Endothelial cell of umbilical vein (primary cell): ENCODE measurements around the gene CLEC18A.

ENCODE experiments used
- CTCF ChIP-seq, 2 donors: IDR thresholded peaks; 1 replicate in 1 of 2; 2 replicates in 1 of 2; pipeline ENCODE4 v1.5.1; 2011; ENCODE audit warnings: low read length in 2 of 2, mild to moderate bottlenecking in 2 of 2, moderate library complexity in 2 of 2, control low read depth in 1 of 2, inconsistent platforms in 1 of 2, low read depth in 1 of 2; ENCODE audit not compliant: insufficient read depth in 1 of 2; ENCODE audit errors: extremely low read depth in 1 of 2
- EZH2 ChIP-seq: IDR thresholded peaks from 2 replicates; pipeline ENCODE4 v1.6.1; 2012; ENCODE audit warnings: borderline replicate concordance, low read depth, mild to moderate bottlenecking, moderate library complexity, low read length, inconsistent platforms; ENCODE audit not compliant: severe bottlenecking
- FOS ChIP-seq: IDR thresholded peaks from 2 replicates; pipeline ENCODE4 v1.6.1; 2011; ENCODE audit warnings: mild to moderate bottlenecking, low read length, moderate library complexity, borderline replicate concordance; ENCODE audit not compliant: insufficient read depth
- GATA2 ChIP-seq: IDR thresholded peaks from 2 replicates; pipeline ENCODE4 v1.7.0; 2011; ENCODE audit warnings: low read depth, mild to moderate bottlenecking, moderate library complexity, mixed read lengths, low read length; ENCODE audit not compliant: insufficient read length, insufficient read depth
- JUN ChIP-seq: IDR thresholded peaks from 2 replicates; pipeline ENCODE4 v1.6.1; 2011; ENCODE audit warnings: borderline replicate concordance, low read depth; ENCODE audit not compliant: insufficient read length, insufficient read depth
- MAX ChIP-seq: IDR thresholded peaks from 2 replicates; pipeline ENCODE4 v1.6.1; 2011; ENCODE audit not compliant: insufficient read depth, insufficient read length
- MYC ChIP-seq: IDR thresholded peaks from one replicate; pipeline ENCODE4 v1.6.1; 2011; ENCODE audit warnings: mild to moderate bottlenecking, low read depth, low read length
- POLR2A ChIP-seq: IDR thresholded peaks from 2 replicates; pipeline ENCODE4 v1.6.1; 2012; ENCODE audit warnings: low read depth, mild to moderate bottlenecking, control low read depth, low read length
- POLR2AphosphoS5 ChIP-seq: IDR thresholded peaks from 2 replicates; pipeline ENCODE4 v1.6.1; 2012; ENCODE audit warnings: low read depth, mild to moderate bottlenecking, control low read depth, low read length, moderate library complexity; ENCODE audit not compliant: insufficient read depth

DNA sequence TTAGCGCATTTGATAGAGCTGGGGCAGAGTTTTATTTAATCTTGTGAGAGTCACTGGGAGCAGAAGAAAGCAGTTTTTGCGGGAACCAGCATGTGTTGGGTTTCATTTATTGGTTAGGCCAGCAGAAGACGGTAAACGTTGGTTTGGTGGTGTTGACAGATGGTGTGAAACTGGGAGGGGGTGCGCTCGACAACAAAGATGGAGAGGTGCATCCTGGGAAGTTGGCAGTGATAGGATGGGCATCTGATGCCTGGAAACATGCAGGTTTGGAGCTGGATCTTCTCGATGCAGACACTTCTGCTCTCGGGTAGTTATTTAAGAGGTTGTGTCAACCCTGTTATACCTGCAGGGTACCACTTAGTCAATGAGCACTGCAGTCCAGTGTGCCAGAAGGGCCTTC, 24.9 kb upstream of the CLEC18A start:
- TF ChIP-seq CTCF (IDR thresholded peaks at IDR 0.05; ENCODE audit: extremely low read depth in 1 of 2, insufficient read depth in 1 of 2, low read depth in 1 of 2, low read length in 2 of 2) (no peak), EZH2 (no peak), POLR2A (no peak), MYC (no peak), POLR2AphosphoS5 (no peak), GATA2 (no peak), FOS (no peak), MAX (no peak), JUN (no peak)
